Activated CD8-positive, alpha-beta T cell treated with anti-CD3 and anti-CD28 coated beads, Interleukin-2, amount 10 ng/mL, durations not matched to agents 7 days and 5 days (primary cell): ENCODE data around the gene WDR87. TPM values are rescaled to one million over a fixed set of nuclear protein-coding genes. Genes with fewer than 3 reads are reported as not detected.

Source experiments
- ATAC-seq: fragments of 150-1000 bp; cut with Tn5 transposase; one replicate; pipeline ENCODE4 v1.10.0; 2021; ENCODE audit warnings: moderate library complexity
- CTCF ChIA-PET: fragments of 350-600 bp; sonication (Branson Sonifier 250); formaldehyde crosslinking; loops from one replicate; lab custom pipeline; 2021; ENCODE audit warnings: antibody characterized with exemption; lab: Charles Lee
- POLR2A ChIA-PET: fragments of 350-600 bp; sonication (Branson Sonifier 250); formaldehyde crosslinking; loops from one replicate; lab custom pipeline; 2021; ENCODE audit warnings: antibody characterized with exemption; lab: Charles Lee
- DNase-seq: peaks from one replicate; pipeline ENCODE4 v3.0.0-alpha.2; 2020
- H3K27ac Mint-ChIP-seq: one replicate; pipeline ENCODE4 v1.8.0; 2021; ENCODE audit warnings: mild to moderate bottlenecking, mixed read lengths
- H3K27me3 Mint-ChIP-seq: one replicate; pipeline ENCODE4 v1.8.0; 2021; ENCODE audit warnings: low read depth, mixed read lengths
- H3K36me3 Mint-ChIP-seq: one replicate; pipeline ENCODE4 v1.8.0; 2021; ENCODE audit warnings: low read depth, mixed read lengths
- H3K4me1 Mint-ChIP-seq: one replicate; pipeline ENCODE4 v1.8.0; 2021; ENCODE audit warnings: low read depth, mixed read lengths
- H3K4me3 Mint-ChIP-seq: one replicate; pipeline ENCODE4 v1.8.0; 2021; ENCODE audit warnings: mild to moderate bottlenecking, mixed read lengths
- H3K9me3 Mint-ChIP-seq: one replicate; pipeline ENCODE4 v1.8.0; 2022; ENCODE audit warnings: mixed read lengths; ENCODE audit not compliant: insufficient read depth
- total RNA-seq, 2 experiments: library from RNA; stranded (reverse); gene quantifications; one replicate each; pipeline ENCODE4 v1.2.3, GENCODE V29; 2021

WDR87 gene
- total RNA-seq, 2 experiments from 2014 or later, result not detected

DNA sequence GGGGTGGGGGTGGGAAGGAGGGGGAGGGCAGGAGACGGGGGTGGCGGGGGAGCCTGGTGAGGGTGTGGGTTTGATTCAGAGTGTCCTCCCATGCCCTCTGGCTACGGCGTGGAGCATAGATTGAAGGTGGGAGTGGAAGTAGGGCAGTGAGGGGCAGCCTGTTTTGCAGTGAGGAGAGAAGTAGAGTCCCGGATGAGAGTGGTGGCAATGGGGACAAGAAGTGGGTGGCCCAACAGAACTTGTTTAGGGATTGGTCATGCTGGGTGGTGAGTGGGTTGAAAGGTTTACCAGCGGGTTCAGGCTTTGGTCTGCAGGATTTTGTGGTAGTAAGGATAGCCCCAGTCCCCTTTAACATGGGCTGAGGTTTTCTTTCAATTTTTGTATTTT lies 36.1 kb upstream of the WDR87 start:
- ChIA-PET CTCF (no interaction called here), POLR2A (no interaction called here)
- Mint-ChIP-seq H3K9me3 (no peaks in the 10 kb centered on the region), H3K4me3 (no peak overlapping the region), H3K36me3 (peaks cover 4% of the 10 kb centered on the region), H3K27me3 (no peaks in the 10 kb centered on the region), H3K27ac (no peak overlapping the region), H3K4me1 (peaks cover 3% of the 10 kb centered on the region)
- ATAC-seq, result no peak
- DNase-seq, result no peak

DNA sequence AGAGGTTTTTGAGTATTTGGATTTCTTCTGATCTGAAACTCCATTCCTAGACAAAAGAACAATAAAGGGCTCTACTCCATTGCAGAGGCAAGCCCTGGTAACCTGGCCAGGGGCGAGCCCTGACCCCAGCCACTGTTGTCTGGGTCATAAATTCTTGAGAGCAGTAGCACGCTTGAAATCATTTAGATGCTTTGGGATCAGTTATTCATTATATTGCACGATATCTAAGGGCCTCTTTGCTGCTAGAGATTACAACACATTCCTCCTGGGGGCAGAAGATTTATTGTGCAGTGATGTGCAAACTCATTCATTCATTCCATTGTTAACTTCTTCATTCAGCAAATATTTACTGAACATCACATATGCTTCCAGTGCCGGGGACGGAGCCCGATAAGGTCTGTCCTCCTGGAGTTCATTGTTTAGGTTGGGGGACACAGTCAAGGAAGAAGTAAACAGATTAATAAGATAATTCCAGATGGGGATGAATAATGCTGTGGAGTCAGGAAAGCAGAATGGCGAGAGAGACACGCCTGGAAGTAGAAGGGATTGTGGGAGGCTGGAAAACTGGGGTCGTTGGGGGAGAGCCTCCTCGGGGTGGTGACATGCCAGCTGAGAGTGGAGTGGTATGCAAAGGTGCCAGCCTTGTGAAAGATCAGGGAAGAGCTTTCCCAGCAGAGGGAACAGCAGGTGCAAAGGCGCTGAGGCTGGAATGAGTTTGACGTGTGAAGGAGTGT lies 35.6 kb upstream of the WDR87 start:
- DNase-seq, result no peak
- Mint-ChIP-seq H3K4me1 (peaks cover 3% of the 10 kb centered on the region), H3K4me3 (no peak overlapping the region), H3K36me3 (peaks cover 4% of the 10 kb centered on the region), H3K27ac (no peak overlapping the region), H3K9me3 (no peaks in the 10 kb centered on the region), H3K27me3 (no peaks in the 10 kb centered on the region)
- ATAC-seq, result no peak
- ChIA-PET POLR2A (no interaction called here), CTCF (no interaction called here)

DNA sequence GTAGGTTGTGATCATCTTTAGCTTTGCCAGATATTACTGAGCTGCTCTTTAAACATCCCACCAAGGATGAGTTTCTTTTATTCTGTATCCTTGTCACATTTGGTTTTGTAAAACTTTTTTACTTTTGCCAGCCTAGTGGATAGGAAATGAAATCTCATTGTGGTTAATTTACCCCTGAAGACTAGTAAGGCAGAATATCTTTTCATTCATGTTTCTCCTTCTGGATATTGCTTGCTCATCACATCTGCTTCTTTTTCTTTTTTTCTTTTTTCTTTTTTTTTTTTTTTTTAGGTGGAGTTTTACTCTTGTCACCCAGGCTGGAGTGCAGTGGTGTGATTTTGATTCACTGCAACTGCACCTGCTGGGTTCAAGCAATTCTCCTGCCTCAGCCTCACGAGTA lies 32.0 kb upstream of the WDR87 start:
- CTCF ChIA-PET, result no interaction called here
- DNase-seq (no peak), ATAC-seq (no peak)
- Mint-ChIP-seq H3K27ac (no peak overlapping the region), H3K4me3 (no peak overlapping the region), H3K36me3 (peaks cover 7% of the 10 kb centered on the region), H3K27me3 (no peaks in the 10 kb centered on the region), H3K4me1 (peaks cover 3% of the 10 kb centered on the region), H3K9me3 (peaks cover 12% of the 10 kb centered on the region)
- POLR2A ChIA-PET, result no interaction called here

DNA sequence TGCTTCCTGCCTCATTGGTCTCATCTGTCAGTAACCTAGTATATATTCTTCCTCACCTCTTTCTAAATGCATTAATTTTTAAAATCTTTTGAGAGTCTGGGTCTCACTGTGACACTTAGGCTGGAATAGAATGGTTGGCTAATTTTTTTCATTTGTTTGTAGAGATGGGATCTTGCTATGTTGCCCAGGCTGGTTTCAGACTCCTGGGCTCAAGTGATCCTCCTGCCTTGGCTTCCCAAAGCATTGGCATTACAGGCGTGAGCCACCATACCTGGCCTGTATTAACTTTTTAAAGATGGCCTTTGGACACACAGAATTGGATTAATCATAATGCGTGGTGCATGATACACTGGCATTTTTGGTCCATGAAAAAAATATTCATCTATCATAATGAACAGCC lies 30.5 kb upstream of the WDR87 start:
- Mint-ChIP-seq H3K4me1 (peaks cover 3% of the 10 kb centered on the region), H3K4me3 (no peak overlapping the region), H3K36me3 (peaks cover 7% of the 10 kb centered on the region), H3K9me3 (peaks cover 12% of the 10 kb centered on the region), H3K27ac (no peak overlapping the region), H3K27me3 (no peaks in the 10 kb centered on the region)
- no peak for DNase-seq
- ATAC-seq, result no peak
- ChIA-PET CTCF (no interaction called here), POLR2A (no interaction called here)

DNA sequence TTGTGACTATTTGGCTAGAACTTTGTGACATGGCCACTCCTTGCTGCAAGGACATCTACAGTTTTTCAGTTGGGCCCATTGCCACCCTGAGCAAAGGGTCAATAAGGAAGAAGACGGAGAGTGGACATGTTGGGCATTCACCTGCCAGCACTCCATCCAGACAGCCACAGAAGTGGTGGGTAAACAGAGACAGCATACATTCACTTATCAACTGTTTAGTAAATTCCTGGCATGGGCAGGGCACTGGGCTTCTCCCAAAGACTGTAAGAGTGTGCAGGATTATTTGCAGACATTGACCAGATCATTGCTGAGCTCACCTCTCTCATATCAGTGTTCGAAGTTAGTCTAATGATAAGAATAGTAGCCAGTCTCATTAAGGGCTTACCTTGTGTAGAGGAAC lies 29.8 kb upstream of the WDR87 start:
- Mint-ChIP-seq H3K27me3 (no peaks in the 10 kb centered on the region), H3K36me3 (peaks cover 7% of the 10 kb centered on the region), H3K27ac (no peak overlapping the region), H3K4me3 (no peak overlapping the region), H3K4me1 (peaks cover 3% of the 10 kb centered on the region), H3K9me3 (peaks cover 12% of the 10 kb centered on the region)
- ATAC-seq, result no peak
- ChIA-PET POLR2A (no interaction called here), CTCF (no interaction called here)
- DNase-seq, result no peak

DNA sequence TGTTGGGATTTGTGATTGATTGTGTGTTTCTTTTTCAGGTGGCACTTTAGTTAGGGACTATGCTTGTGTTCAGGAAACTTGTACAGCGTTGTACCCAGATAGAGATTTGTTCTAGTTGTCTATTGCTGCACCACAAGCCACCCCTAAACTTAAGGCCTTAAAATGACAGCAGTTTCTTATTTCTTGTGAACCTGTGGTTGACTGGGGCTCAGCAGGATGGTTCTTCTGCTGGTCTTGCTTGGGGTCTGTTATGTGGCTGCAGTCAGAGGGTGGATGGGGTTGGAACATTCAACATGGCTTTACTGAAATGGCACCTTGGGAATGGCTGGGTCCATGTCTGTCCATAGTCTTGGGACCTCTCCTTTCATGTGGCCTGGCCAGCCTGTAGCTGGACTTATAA lies 28.9 kb upstream of the WDR87 start:
- H3K27ac Mint-ChIP-seq, result no peak overlapping the region
- H3K4me1 Mint-ChIP-seq, result peaks cover 3% of the 10 kb centered on the region
- peaks cover 12% of the 10 kb centered on the region for H3K9me3 Mint-ChIP-seq
- H3K36me3 Mint-ChIP-seq, result peaks cover 7% of the 10 kb centered on the region
- DNase-seq (no peak), ATAC-seq (no peak)
- ChIA-PET POLR2A (no interaction called here), CTCF (no interaction called here)
- no peak overlapping the region for H3K4me3 Mint-ChIP-seq
- H3K27me3 Mint-ChIP-seq, result no peaks in the 10 kb centered on the region

DNA sequence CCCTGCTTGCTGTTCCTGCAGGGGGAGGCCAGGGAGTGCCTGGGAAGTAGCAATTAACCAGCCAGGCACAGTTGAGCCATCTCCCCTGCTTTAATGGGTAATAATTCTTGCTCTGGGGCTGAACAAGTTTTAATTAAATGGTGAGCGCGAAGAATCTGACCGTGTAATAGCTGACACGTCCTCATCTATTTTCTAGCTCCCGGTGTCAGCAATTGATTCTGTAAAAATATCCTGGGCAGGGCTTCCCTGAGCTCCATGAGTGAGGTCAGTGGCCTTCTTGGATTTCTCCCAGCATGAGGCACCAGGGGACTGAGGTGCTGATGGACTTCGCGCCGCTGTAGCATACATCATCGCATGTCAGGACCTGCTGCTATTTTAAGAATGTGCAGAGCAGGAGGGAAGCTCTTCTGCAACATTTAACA lies 27.6 kb upstream of the WDR87 start:
- Mint-ChIP-seq H3K4me3 (no peak overlapping the region), H3K9me3 (peaks cover 12% of the 10 kb centered on the region), H3K4me1 (peaks cover 3% of the 10 kb centered on the region), H3K27me3 (no peaks in the 10 kb centered on the region), H3K27ac (no peak overlapping the region), H3K36me3 (peaks cover 7% of the 10 kb centered on the region)
- no peak for ATAC-seq
- POLR2A ChIA-PET, result no interaction called here
- CTCF ChIA-PET, result no interaction called here
- no peak for DNase-seq

DNA sequence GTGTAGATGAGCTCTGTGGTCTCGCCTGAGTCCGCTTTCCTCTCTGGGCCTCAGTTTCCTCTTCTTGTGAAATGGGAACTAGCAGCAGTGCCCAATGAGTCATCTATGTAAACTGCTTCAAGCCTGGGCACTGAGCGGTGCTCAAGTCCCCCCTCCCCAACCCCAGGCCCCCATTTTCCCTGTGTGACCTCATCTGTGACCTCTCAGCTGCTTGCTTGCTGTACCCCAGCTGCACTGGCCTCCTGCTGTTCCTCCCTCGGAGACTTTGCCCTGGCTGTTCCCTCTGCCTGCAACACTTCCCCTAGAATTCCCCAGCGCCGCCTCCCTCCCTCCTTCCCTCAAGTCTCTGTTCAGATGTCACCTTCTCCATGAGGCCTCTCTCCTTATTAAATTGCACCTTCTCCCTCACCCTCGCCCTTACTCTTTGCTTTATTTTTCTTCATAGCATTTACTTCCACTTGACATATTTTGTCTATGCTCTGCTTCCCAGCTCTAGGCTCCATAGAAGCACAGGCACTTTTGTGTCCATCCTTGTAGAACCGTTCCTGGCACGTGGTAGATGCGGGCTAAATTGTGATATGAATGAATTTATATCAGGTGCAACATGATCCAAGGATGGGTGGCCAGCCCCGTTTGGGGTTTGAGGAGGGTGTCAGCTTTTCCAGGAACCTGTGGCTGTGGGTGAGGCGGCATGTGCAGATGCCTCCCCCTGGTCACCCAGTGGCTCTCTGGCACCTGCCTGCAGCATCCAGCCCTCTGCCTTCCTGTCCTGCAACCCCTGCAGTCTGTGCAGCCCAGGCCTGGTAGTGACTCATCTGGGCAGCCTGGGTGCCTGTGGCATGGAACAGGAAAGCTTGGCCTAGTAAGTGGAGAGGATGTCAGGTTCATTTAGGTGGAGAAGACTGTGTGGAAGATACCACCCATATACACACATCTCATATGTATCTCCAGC lies 26.9 kb upstream of the WDR87 start:
- Mint-ChIP-seq H3K9me3 (peaks cover 12% of the 10 kb centered on the region), H3K4me3 (no peak overlapping the region), H3K27me3 (no peaks in the 10 kb centered on the region), H3K4me1 (peaks cover 3% of the 10 kb centered on the region), H3K36me3 (peaks cover 6% of the 10 kb centered on the region), H3K27ac (no peak overlapping the region)
- no peak for DNase-seq
- POLR2A ChIA-PET, result no interaction called here
- no peak for ATAC-seq
- CTCF ChIA-PET, result no interaction called here

DNA sequence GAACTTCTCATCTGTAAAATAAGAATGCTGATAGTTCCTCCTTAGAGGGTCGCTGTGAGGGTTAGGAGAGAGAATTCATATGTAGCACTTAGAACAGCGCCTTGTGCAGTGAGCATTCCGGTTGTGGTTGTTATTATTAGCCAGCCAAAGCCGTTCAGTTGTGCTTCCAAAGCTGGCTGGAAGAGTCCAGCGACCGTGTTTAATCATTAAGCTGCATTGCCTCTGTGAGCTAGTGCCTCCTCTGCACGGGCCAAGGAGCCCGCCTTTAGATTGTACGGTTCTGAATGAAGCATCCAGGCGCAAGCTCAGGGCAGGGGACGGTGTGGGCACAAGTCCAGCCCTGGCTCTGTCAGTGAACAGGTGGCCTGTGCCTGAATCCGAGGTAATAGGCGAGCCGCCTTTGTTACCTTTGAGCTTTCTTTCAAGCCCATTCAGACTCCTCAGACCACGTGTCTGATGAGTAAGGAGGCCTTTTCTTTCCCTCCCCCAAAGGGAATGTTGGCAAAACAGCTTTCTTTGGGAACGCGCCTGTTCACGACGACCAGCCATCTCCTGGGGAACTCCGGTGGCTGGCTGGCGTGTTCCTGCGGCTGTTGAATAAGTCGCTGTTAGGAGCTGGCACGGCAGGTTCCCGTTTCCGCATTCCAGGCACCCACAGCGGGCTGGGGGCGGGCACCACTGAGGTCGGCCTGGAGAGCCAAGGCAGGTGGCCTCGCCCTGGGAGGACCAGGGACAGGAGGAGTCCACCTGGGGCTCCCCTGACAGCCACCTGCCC lies 25.7 kb upstream of the WDR87 start:
- Mint-ChIP-seq H3K27me3 (no peaks in the 10 kb centered on the region), H3K4me3 (no peak overlapping the region), H3K9me3 (peaks cover 12% of the 10 kb centered on the region), H3K4me1 (no peaks in the 10 kb centered on the region), H3K36me3 (peaks cover 3% of the 10 kb centered on the region), H3K27ac (no peak overlapping the region)
- no peak for ATAC-seq
- no peak for DNase-seq
- POLR2A ChIA-PET, result no interaction called here
- CTCF ChIA-PET, result interaction anchor here (1.4 to 2.1 kb wide), 2 partner anchors 29 to 203 kb away, joined by 3 to 7 read pairs; no protein-coding TSS in a partner anchor

DNA sequence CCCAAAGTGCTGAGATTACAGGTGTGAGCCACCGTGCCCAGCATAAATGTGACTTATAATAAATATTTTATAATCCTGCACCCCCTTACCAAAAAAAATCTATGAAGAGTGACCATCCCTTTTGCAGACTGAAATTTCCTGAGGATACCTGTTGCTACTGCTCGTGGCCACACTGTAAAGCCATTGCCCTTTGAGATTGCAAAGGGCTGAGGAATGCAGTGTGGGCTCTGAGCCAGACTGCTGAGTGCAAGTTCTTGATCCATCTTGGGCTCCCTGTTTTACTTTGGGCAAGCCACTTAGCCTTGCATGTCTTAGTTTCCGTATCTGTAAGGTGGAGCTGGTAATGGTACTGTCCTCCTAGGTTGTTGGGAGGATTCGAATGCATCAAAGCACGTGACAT lies 24.0 kb upstream of the WDR87 start:
- ChIA-PET CTCF (no interaction called here), POLR2A (no interaction called here)
- H3K27me3 Mint-ChIP-seq, result no peaks in the 10 kb centered on the region
- no peak overlapping the region for H3K4me3 Mint-ChIP-seq
- DNase-seq (no peak), ATAC-seq (no peak)
- no peaks in the 10 kb centered on the region for H3K4me1 Mint-ChIP-seq
- H3K9me3 Mint-ChIP-seq, result peaks cover 4% of the 10 kb centered on the region
- H3K36me3 Mint-ChIP-seq, result no peaks in the 10 kb centered on the region
- H3K27ac Mint-ChIP-seq, result no peak overlapping the region

DNA sequence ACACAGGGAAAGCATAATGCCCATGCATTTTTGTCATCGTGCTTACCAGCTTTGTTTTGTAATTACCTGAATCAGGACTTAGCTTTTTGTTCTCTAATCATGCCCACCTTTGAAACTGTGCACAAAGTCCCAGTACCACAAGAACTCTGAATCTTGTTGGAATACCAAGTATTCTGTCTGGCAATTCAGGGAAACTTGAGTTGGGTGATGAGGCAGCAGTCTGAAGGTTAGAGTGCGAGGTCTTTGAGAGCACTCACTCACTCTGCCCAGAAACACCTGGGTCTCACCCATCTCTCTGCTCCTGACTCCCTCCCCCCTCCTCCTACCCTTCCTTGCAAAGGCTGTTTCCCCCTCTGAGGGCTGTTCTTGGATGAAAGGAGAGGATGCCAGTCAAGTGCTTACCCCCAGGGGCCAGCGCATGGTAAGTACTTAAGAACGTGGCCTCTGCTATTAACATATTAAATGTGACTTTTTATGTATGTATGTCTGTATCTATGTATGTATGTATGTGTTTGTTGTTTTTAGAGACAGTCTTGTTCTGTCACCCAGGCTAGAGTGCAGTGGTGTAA lies 23.0 kb upstream of the WDR87 start:
- POLR2A ChIA-PET, result no interaction called here

More for the DNA sequence above, 23.0 kb upstream of the WDR87 start:
- no peaks in the 10 kb centered on the region for H3K4me1 Mint-ChIP-seq
- H3K27ac Mint-ChIP-seq, result no peak overlapping the region
- H3K4me3 Mint-ChIP-seq, result no peak overlapping the region
- H3K27me3 Mint-ChIP-seq, result no peaks in the 10 kb centered on the region
- DNase-seq (no peak), ATAC-seq (no peak)
- peaks cover 2% of the 10 kb centered on the region for H3K9me3 Mint-ChIP-seq
- CTCF ChIA-PET, result no interaction called here
- no peaks in the 10 kb centered on the region for H3K36me3 Mint-ChIP-seq
